Superior temporal gyrus (tissue), 1 donor: ENCODE data around the gene TOM1L2.
A peak's percentile ranks its signal among the peaks of the same experiment; 100 is the strongest.
"Not testable (repeated sequence)": the region's sequence is repeated elsewhere in the genome, so short reads cannot be mapped to it uniquely, and the experiment has no call there.

Experiments
- DNase-seq: peaks from one replicate; pipeline ENCODE4 v3.0.0-alpha.2; 2016; ENCODE audit errors: extremely low spot score

TOM1L2 gene

DNA sequence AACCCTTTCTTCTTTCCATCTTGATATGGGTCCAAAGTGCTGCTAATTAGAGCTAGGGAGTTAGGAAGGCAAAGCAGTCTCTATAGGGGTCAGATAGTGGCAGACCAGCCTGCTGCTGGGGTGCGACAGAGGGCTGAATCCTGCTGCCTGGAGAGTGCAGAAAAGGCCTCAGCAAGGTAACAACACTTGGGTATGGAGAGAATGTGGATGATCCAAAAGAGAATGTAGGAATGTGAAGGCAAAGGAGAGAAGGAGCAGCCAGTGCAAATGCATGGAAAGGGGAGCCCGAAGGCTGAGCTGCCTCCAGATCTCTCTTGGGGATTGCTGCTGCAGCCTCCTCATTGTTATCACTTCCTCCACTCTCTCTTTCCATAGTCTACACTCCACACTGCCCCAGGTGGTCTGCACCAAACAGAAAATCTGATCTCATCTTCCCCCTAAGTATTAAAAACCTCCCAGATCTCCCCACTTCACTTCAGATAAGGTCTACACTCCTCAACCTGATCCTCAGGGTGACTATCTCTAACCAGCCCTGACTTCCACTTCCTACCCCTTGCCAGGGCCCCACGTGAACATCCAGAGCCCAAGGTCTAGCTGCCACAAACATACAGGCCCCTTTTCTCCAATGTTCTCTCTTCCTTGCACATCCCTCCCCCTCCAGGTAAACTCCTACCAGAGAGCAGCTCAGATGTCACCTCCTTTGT lies 28.8 kb downstream of the TOM1L2 start:
- no peak for DNase-seq

DNA sequence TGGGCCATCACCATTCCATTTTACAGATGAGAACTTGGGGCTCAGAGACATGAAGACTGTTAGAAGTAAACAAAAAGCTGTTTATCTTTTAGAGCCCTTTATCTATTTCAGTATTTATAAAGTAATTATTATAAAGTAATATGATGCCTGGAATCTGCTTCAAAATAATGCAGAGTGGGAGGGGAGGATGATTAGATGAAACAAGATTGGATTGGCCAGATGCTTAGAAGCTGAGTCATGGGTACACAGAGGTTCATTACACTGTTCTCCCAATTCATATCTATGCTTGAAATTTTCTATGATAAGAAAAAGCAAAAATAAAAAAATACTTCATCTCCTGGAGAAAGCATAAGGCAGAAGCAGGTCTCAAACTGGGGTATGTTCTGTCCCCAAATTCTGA lies 29.4 kb downstream of the TOM1L2 start:
- DNase-seq, result no peak

DNA sequence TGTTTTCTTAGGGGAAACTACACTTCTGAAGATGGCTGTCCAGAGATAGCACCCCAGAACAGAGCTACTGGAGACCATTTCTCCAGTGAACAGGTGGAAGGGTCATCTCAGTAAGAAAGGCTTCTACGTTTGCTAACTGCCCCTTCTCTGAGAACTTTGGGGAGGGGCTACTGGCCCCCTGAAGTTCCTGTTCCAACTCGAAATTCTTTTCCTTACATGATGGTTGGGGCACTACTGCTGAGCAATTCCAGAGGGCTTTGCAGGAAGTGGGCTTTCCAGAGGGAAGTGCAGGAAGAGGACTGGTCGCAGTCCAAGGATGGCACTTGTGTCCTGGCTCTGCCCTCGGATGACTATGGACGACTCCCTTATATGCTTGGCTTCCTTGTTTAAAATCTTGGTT lies 31.2 kb downstream of the TOM1L2 start:
- no peak for DNase-seq

DNA sequence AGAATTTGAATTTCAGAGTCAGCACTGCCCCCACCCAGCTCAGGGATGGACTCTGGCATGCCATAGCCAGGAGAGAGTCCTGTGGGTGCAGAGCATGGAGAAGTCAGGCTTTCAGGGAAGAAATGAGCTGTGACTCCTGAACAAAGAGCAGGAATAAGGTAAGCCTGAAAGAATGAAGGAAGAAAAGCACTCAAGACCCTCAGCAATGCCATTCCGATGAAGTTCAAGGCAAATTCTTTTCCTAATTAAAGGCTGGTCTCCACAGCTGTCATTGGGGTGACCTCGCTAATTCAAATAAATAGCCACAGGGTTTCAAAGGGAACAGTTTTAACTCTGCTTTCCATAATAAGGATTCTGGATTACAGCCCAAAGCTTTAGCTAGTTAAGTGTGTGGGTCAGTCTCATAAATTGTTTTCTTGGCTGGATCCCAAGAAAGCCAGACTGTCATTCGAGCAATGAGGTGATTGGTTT lies 31.7 kb downstream of the TOM1L2 start:
- DNase-seq, result no peak

DNA sequence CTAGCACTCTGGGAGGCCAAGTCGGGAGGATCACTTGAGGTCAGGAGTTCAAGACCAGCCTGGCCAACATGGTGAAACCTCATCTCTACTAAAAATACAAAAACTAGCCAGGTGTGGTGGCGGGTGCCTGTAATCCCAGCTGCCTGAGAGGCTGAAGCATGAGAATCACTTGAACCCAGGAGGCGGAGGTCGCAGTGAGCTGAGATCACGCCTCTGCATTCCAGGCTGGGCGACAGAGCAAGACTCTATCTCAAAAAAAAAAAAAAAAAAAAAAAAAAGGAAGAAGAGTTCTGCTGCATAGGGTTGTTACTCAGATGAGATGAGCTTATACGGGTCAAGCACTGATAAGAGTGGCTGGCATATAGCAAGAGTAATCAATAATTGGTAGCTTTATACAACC lies 32.3 kb downstream of the TOM1L2 start:
- not testable (repeated sequence) for DNase-seq

DNA sequence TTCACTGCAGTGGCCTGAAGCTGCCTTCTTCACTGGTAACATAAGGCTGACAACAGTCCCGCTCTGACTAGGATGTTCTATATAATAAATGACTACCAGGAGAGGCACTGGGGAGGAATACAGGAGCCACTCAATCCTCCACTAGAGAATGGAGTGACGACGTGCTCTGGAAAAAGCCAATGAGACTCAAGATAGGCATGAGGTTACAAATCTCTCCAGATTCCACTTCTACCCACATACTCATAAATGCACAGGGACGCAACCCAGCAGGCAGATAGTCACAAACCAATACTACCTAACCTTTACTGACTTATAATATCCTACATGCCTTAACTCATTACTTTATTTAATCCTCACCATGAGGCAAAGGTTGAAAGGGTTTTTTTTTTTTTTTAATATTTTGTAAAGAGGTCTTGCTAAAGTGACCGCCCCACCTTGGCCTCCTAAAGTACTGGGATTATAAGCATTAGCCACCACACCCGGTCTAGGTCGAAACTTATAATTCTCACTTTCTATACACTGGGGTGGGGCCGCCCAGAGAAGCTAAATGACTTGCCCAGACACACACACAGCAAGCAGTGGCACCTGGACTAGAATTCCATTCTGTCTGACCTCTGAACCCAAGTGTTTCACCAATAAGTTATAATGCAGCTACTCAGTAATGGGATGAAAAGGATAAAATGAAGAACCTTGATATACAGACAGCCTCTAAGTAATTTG lies 33.7 kb downstream of the TOM1L2 start:
- DNase-seq, result no peak

DNA sequence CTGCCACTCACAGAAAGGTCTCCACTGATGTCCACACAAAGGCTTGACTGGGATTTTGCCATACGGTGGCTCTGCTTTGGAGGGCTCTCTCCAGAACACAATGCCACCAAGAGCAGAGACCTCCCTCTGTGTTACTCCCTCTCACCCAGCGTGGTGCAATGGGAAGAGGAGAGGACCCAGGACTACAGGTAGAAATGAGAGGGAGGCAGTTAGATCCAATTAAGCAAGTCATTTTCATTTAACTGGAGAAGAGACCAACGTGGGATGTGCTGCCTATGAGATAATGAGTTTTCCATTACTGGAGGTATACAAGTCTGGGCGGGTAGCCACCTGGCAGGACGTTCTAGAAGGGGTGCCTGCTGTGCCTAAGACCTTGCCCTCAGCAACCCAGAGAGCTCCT lies 34.2 kb downstream of the TOM1L2 start:
- no peak for DNase-seq

DNA sequence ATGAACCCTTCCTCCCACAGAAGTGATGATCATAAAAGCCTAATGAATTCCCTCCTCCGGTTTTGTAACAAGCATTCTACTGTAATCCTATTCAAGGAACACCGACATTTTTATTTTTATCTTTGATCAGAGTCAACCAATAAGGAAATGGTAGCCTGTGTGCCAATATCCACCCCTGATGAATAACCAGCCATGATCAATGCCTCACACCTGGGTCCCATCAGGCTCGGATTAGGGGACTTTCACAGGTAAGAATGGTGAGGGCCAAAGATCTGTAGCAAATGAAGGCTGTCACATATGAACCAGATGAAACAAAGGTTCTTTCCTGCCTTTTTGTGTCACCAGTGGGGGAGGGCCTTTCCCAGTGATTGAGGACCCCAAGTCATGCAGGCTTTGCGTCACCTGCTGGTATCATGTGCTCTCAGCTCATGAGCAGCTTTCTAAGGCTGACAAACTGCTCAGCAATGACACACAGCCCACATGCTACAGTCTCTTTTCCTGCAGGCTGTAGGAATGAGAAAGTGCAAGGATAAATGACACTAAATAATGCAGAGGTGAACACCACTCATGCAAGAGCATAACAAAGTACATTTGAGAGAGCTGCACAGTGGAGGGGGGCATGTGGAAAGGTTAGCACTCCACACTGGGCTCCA lies 34.9 kb downstream of the TOM1L2 start:
- DNase-seq, result no peak

DNA sequence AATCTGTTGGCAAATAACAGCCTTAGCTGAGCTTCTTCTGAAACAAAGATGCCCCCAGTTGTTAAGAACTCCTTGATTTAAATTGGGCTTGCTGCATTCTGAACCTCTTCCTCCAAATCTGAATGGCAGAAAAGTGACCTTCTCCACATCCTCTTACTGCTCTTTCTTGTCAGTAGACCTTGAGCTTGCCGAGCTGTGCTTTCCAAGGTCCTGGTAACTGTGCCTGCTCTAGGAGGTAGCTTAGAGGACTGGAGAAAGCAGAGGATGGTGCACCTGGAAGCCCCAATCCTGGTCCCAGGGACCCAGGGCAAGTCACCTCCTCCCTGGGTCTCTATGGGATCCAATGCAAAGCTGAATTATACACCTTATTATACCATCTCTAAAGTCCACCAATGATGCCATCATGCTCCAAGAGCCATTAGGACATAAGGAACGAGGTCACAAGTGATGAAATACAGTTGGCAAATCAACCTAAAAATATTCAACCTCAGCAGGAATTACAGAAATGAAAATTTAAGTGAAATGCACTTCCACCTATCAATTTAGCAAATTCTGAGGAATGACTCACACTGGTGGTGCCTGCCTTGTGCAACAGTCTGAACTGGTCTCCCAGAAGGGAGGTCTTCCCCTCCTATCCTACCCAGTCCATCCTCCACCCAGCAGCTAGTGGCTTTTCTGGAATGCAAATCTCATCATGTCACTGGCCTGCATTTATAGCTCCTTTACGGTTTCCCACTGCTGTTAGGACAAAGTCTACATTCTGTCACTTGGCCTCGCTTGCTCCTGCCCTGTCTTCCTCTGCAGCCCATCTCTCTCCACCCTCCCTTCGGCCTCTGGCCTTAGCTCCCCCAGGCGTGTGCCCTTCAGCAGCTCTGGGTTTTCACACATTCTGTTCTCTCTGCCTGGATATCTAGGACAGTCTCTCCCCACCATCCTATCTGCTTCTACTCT lies 36.6 kb downstream of the TOM1L2 start:
- no peak for DNase-seq

DNA sequence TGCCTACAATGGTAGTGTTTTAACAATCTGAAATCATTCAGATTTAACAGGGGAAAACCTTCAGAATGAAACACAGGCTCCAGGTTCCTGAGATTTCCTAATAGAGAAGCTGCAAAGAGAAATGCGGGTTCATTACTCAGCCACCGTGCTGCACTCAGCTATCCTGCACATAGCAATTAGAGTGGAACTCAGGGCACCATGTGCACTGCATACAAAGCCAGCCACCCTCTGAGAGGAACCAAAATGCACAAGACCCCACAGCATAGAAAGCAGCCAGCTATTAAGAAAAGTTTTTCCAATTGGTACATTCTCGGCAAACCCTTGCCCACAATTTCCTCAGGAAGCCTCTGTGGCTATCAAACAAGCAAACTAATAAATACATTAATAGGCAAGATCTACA lies 37.4 kb downstream of the TOM1L2 start:
- peak; percentile 26 for DNase-seq

DNA sequence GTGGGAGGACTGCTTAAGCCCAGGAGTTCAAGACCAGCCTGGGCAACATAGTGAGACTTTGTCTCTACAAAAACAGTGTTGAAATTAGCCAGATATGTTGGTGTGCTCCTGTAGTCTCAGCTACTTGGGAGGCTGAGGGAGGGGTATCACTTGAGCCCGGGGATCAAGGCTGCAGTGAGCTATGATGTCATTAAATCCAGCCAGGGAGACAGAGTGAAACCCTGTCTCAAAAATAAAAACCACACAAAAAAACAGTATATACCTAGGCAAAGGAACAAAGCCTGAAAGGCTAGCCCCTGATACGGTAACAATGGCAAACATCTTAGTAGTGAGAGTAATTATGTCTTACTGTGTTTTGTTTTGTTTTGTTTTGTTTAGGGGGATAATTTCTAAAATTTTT lies 38.0 kb downstream of the TOM1L2 start:
- DNase-seq, result no peak

DNA sequence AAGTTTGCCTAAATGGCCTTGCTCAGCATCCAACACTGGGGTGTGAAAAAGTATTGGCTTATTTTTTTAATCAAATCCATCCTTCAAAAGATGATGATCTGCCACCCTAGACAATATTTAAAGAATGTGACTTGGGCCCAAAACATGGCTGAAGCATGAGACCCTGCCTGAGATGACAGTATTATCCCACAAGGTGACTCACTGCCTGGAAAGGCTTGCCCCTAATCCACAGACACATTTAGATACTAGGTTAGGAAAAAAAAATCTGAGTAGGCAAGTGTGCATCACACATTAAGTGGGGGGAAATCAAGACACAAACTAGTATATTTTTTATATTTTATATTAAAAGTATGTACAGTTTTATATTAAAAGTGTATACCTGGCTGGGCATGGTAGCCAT lies 38.4 kb downstream of the TOM1L2 start:
- DNase-seq, result no peak

DNA sequence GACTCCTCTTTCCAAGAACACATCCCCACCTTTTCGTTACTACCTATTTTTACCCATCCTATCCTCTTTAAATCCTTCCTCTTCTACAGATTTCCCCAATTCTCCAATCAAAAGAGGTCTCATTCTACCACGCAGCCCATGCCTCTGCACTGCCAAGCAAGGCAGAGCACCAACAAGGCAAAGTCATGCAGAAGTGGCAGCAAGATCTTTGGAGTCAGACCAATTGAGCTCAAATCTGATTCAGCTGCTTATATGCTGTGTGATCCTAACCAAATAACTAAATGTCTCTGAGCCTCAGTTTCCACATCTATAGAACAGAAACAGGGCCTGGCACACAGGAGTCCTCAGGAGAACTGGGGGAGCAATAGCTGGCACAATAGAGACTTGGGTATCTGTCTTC lies 41.0 kb downstream of the TOM1L2 start:
- no peak for DNase-seq

DNA sequence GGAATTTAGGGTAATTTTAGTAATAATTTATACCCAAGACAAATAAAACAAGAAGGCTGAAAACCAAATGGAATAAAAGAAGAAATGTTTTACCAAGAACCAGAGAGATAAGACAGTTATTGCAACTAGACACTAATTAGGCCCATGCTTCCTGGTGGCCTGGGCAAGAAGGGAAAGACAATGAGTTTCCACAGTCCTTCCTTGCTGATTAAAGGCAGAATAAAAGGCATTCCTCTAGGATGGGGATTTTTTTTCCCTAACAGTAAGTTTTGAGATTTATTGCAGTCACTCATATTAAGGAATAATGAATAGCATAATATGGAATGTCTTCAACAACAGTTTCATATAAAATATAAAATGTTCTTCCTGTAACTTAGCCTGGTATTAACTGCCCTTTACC lies 41.5 kb downstream of the TOM1L2 start:
- DNase-seq, result no peak

DNA sequence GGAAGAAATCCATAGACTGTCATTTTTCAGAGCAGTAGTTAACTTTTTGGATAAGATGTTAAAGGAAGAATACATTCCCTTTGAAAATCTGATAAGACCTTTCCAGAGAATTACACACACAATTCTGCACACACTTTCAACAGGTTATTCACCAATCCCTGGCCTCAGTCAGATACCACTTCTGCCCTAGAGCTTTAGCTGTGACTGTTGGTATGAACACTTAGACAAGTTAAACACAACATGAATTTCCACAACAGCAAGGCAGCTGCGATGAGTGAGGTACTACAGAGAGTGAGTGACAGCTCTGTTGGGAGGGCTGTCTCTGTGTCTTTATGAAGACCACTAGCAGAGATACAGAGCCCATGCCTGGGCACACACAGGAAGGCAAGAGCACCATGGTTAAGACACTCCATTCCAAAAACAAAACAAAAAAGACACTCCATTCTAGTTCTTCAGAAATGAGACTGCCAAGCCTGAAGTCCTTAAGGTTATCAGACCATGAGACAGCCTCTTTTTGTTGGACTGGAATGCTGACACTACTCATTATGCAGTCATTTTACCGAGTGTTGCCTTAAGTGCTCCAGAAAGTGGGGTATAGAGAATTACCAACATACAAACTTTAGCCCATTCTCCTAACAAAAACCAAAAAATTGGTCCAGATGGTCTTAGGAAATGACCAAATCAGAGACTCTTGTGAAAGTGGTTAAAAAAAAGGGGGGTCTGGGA lies 42.4 kb downstream of the TOM1L2 start:
- DNase-seq, result peak; percentile 26

DNA sequence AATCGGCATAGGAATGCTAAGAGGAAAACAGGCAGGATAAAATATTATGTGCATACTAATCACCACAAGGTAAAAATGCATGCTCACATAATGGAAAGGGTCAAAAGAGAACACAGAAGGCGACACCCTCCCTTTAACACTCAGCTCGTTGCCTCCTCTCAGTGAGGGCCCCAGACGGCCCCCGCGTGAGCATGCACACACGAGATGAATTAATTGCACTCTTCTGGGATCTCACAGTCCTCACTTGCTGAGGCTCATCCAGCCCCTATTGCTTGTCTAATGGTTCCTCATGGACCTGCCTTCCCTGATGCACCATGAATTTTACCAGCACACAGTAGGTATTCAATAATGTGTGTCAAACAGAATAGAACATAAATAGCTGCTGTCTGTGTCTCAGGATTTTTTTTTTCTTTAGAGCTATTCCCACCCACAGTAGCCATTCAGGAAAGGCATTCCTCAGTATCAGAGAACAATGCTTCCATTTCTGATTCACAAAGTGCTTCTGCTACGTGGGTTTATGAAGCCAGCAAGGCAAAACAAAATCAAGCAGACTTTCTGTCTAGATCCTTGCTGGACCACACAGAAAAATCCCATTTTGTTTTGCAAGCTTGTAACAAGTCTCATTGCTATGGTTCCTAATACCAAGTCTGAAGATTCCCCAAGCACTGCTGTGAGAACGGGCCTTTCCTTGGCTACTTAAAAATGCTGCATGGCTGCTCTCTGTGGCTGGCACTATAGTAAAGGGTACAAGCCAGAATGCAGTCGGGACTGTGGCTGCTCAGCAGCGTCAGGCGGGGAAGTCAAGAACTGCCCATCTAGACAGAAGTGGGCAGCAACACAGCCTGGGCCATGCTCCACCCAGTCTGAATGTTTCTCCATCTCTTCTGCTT lies 43.6 kb downstream of the TOM1L2 start:
- DNase-seq, result peak; percentile 76

DNA sequence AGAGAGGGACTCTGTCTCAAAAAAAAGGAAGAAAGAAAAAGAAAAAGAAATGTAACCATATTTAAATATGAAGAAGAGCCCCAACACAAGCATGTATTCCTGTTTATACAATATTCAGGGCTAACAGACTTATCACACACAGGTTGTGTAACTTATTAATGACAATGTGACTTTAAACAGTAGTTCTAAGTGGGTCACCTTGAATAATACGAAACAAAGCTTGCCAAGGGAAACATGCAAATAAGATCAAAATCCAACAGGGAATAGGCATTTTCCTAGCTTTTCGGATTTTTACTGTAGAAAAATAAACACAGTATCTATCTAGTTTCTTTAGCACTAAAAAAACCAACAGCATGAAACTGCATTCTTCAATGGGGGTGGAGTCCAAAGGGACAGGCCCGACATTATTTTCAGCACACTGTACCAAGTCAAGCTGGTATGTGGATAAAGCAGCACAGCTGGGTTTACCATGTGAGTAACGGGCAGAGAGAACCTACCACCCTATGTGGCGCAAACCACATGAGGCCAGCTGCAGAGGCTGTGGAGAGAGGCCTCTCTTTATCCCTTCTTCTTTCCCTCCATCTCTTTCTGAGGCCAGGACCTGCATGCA lies 45.3 kb downstream of the TOM1L2 start:
- peak; percentile 72 for DNase-seq

DNA sequence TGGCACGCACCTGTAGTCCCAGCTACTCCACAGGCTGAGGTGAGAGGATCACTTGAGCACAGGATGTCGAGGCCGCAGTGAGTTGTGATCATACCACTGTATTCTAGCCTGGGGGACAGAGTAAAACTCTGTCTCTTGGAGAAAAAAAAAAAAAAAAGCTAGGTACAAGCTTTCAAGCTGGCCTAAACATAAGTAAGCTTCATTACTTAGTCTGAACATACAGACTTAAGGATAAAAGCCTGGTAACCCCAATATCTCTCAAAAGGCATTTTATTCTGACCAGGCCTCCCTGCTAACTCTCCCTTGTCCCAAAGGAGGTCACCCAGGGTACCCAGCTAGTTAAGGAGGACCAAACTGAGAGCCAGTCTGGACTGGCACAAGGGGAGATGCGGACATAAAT lies 46.2 kb downstream of the TOM1L2 start:
- DNase-seq, result no peak

DNA sequence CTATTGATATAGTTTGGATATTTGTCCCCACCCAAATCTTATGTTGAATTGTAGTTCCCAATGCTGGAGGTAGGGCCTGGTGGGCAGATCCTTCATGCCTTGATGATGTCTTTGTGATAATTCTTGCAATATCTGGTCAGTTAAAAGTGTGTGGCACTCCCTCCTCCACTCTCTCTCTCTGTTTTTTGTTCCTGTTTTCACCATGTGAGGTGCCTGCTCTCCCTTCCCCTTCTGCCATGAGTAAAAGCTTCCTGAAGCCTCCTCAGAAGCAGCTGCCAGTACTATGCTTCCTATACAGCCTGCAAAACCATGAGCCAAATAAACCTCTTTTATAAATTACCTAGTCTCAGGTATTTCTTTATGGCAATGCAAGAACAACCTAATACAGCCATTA lies 47.3 kb downstream of the TOM1L2 start:
- DNase-seq, result no peak
